H1 (cell line): ENCODE data around the gene RBM25. TPM values are rescaled to one million over a fixed set of nuclear protein-coding genes. Genes with fewer than 3 reads are reported as not detected.

ENCODE experiments used
- CTCF ChIA-PET: fragments of 300-600 bp; sonication (Branson Sonifier 250); formaldehyde crosslinking; loops from one replicate; lab custom pipeline; 2021; ENCODE audit not compliant: partially characterized antibody; lab: Charles Lee
- POLR2A ChIA-PET: fragments of 300-600 bp; sonication (Branson Sonifier 250); formaldehyde crosslinking; loops from one replicate; lab custom pipeline; 2021; ENCODE audit warnings: inconsistent platforms; ENCODE audit not compliant: partially characterized antibody; lab: Charles Lee
- DNase-seq, 2 experiments: peaks; one replicate each; pipeline versions ENCODE4 v3.0.0 to v3.0.0-alpha.2; 2010 to 2022; ENCODE audit warnings: low spot score in 2 of 2, low read depth in 1 of 2, mixed read lengths in 1 of 2
- FAIRE-seq: peaks from 2 replicates; lab custom pipeline; 2011; peaks lifted over from hg19 to GRCh38; lab: Jason Lieb, UNC
- H2AFZ ChIP-seq: 2 replicates; pipeline ENCODE4 v1.8.1; 2012; ENCODE audit warnings: low read length, inconsistent platforms
- H2AK5ac ChIP-seq: 2 replicates; pipeline ENCODE4 v1.6.1; 2013; ENCODE audit warnings: low read depth, low read length
- H2BK120ac ChIP-seq: replicated peaks from 2 replicates; pipeline ENCODE3; 2013; ENCODE audit warnings: low read depth, low read length, inconsistent platforms
- H2BK12ac ChIP-seq: 2 replicates; pipeline ENCODE4 v1.6.1; 2013; ENCODE audit warnings: low read depth, low read length
- H2BK15ac ChIP-seq: 2 replicates; pipeline ENCODE4 v1.6.1; 2013; ENCODE audit warnings: low read length
- H2BK20ac ChIP-seq: 2 replicates; pipeline ENCODE4 v1.6.1; 2013; ENCODE audit warnings: low read length
- H2BK5ac ChIP-seq: 2 replicates; pipeline ENCODE4 v1.6.1; 2013; ENCODE audit warnings: low read depth, low read length
- H3K14ac ChIP-seq: 2 replicates; pipeline ENCODE4 v1.6.1; 2013; ENCODE audit warnings: inconsistent platforms; ENCODE audit not compliant: insufficient read length
- H3K18ac ChIP-seq: 2 replicates; pipeline ENCODE4 v1.6.1; 2013; ENCODE audit warnings: low read length; ENCODE audit errors: extremely low read depth
- H3K23ac ChIP-seq: 2 replicates; pipeline ENCODE4 v1.6.1; 2013; ENCODE audit warnings: inconsistent platforms; ENCODE audit not compliant: insufficient read length
- H3K23me2 ChIP-seq: 2 replicates; pipeline ENCODE4 v1.6.1; 2013; ENCODE audit warnings: low read depth, low read length
- H3K27ac ChIP-seq: 2 replicates; pipeline ENCODE4 v1.6.1; 2011; ENCODE audit warnings: low read depth, low read length, inconsistent platforms
- H3K27me3 ChIP-seq, 4 experiments: replicated peaks in 1 of 4; 1 replicate in 1 of 4; 2 replicates in 3 of 4; pipeline versions ENCODE4 v1.6.1 to v1.8.1; 2011 to 2013; ENCODE audit warnings: low read length in 3 of 4, mild to moderate bottlenecking in 3 of 4, inconsistent platforms in 2 of 4, mixed read lengths in 2 of 4, moderate library complexity in 1 of 4; ENCODE audit not compliant: control insufficient read depth in 3 of 4, insufficient read depth in 3 of 4; ENCODE audit errors: extremely low read depth in 1 of 4
- H3K36me3 ChIP-seq, 4 experiments: 2 replicates each; pipeline versions ENCODE4 v1.6.1 to v1.8.1; 2011 to 2013; ENCODE audit warnings: mild to moderate bottlenecking in 4 of 4, low read length in 3 of 4, moderate library complexity in 2 of 4, control low read depth in 1 of 4, inconsistent platforms in 1 of 4; ENCODE audit not compliant: insufficient read depth in 4 of 4, control insufficient read depth in 2 of 4
- H3K4ac ChIP-seq: replicated peaks from 2 replicates; pipeline ENCODE3; 2013; ENCODE audit warnings: low read length, low read depth, mixed read lengths, inconsistent platforms; ENCODE audit not compliant: insufficient read length
- H3K4me1 ChIP-seq, 4 experiments: replicated peaks in 1 of 4; 1 replicate in 1 of 4; 2 replicates in 3 of 4; pipeline versions ENCODE4 v1.6.1 to v1.8.1; 2011 to 2013; ENCODE audit warnings: low read length in 3 of 4, inconsistent platforms in 2 of 4, mixed read lengths in 1 of 4; ENCODE audit not compliant: insufficient read depth in 4 of 4, control insufficient read depth in 3 of 4
- H3K4me2 ChIP-seq, 2 experiments: 2 replicates each; pipeline versions ENCODE4 v1.6.1 to v1.8.1; 2011 to 2013; ENCODE audit warnings: low read depth in 2 of 2, low read length in 2 of 2, control low read depth in 1 of 2, inconsistent platforms in 1 of 2, mild to moderate bottlenecking in 1 of 2; ENCODE audit not compliant: insufficient read depth in 1 of 2
- H3K4me3 ChIP-seq, 4 experiments: fragments of 200-600, 300-600 bp in 1 of 4; sonication (generic), shearing (Covaris generic), sonication (Bioruptor Twin) in 1 of 4; 2 replicates each; pipeline versions ENCODE4 v1.5.1 to v1.8.1; 2011 to 2016; ENCODE audit warnings: low read length in 4 of 4, low read depth in 3 of 4, control low read depth in 2 of 4, inconsistent platforms in 2 of 4, mild to moderate bottlenecking in 2 of 4, mixed read lengths in 1 of 4, moderate library complexity in 1 of 4; ENCODE audit not compliant: insufficient read depth in 2 of 4; ENCODE audit errors: extremely low read depth in 1 of 4
- H3K56ac ChIP-seq: replicated peaks from 2 replicates; pipeline ENCODE3; 2013; ENCODE audit warnings: low read depth, mild to moderate bottlenecking, mixed read lengths, low read length, inconsistent platforms; ENCODE audit not compliant: insufficient read length
- H3K79me1 ChIP-seq: 2 replicates; pipeline ENCODE4 v1.6.1; 2013; ENCODE audit warnings: low read depth, low read length, control low read depth
- H3K79me2 ChIP-seq, 2 experiments: 2 replicates each; pipeline versions ENCODE4 v1.6.1 to v1.8.1; 2012 to 2013; ENCODE audit warnings: low read length in 2 of 2, mild to moderate bottlenecking in 2 of 2, inconsistent platforms in 1 of 2; ENCODE audit not compliant: insufficient read depth in 2 of 2, control insufficient read depth in 1 of 2
- H3K9ac ChIP-seq, 4 experiments: replicated peaks in 1 of 4; 1 replicate in 1 of 4; 2 replicates in 3 of 4; pipeline versions ENCODE4 v1.6.1 to v1.8.1; 2011 to 2013; ENCODE audit warnings: low read depth in 3 of 4, low read length in 3 of 4, control low read depth in 2 of 4, mild to moderate bottlenecking in 2 of 4, moderate library complexity in 2 of 4, inconsistent platforms in 1 of 4; ENCODE audit errors: extremely low read depth in 1 of 4
- H3K9me3 ChIP-seq, 2 experiments: 2 replicates each; pipeline versions ENCODE4 v1.6.1 to v1.8.1; 2012 to 2013; ENCODE audit warnings: mild to moderate bottlenecking in 2 of 2, moderate library complexity in 2 of 2, control low read depth in 1 of 2, inconsistent platforms in 1 of 2, low read depth in 1 of 2, low read length in 1 of 2, mixed read lengths in 1 of 2; ENCODE audit not compliant: insufficient read depth in 2 of 2
- H4K20me1 ChIP-seq, 2 experiments: replicated peaks in 1 of 2; 2 replicates each; pipeline versions ENCODE3 to v1.8.1; 2011 to 2013; ENCODE audit warnings: inconsistent platforms in 2 of 2, low read length in 2 of 2, mild to moderate bottlenecking in 1 of 2; ENCODE audit not compliant: insufficient read depth in 2 of 2, control insufficient read depth in 1 of 2
- H4K5ac ChIP-seq: 2 replicates; pipeline ENCODE4 v1.6.1; 2013; ENCODE audit warnings: low read length, low read depth, mixed read lengths, inconsistent platforms; ENCODE audit not compliant: insufficient read length
- H4K8ac ChIP-seq: 2 replicates; pipeline ENCODE4 v1.8.0; 2013; ENCODE audit warnings: mild to moderate bottlenecking, moderate library complexity, low read length, inconsistent platforms; ENCODE audit not compliant: insufficient read depth; ENCODE audit errors: extremely low read depth
- H4K91ac ChIP-seq: replicated peaks from 2 replicates; pipeline ENCODE3; 2013; ENCODE audit warnings: low read length, mixed read lengths, inconsistent platforms; ENCODE audit not compliant: insufficient read length
- CBX8 ChIP-seq: fragments of 300-800, 300-1000 bp; sonication (generic); IDR thresholded peaks from 2 replicates; pipeline ENCODE4 v1.7.1; 2016; ENCODE audit warnings: low read depth, low read length, borderline replicate concordance
- RAD21 ChIP-seq, 2 experiments: IDR thresholded peaks in 1 of 2; conservative IDR thresholded peaks in 1 of 2; 2 replicates each; pipeline ENCODE4 v1.6.1; 2011; ENCODE audit warnings: low read depth in 2 of 2, low read length in 2 of 2, improper control_type of control experiment in 1 of 2, inconsistent platforms in 1 of 2, mild to moderate bottlenecking in 1 of 2, moderate library complexity in 1 of 2
- SRF ChIP-seq: IDR thresholded peaks from 2 replicates; pipeline ENCODE4 v1.6.1; 2011; ENCODE audit warnings: mild to moderate bottlenecking, low read depth, low read length, moderate library complexity
- WGBS, 2 experiments: shearing (Covaris generic) in 1 of 2; methylation state at CpG; one replicate each; pipeline versions ENCODE4 v1.1.6 to v1.1.7; 2013 to 2015; ENCODE audit warnings: low lambda C conversion rate in 2 of 2, mixed read lengths in 2 of 2, inconsistent platforms in 1 of 2, low coverage in 1 of 2, missing lambda C conversion rate in 1 of 2; ENCODE audit not compliant: insufficient replicate concordance in 2 of 2, insufficient coverage in 1 of 2, insufficient read length in 1 of 2; ENCODE audit errors: extremely low coverage in 1 of 2, missing lambda C conversion rate in 1 of 2; 5-methylcytosine and 5-hydroxymethylcytosine counted together
- polyA plus RNA-seq, 7 experiments: library from polyadenylated mRNA; depleted of rRNA in 3 of 7; stranded (reverse) in 5 of 7; unstranded in 2 of 7; fragments of >200 nt in 5 of 7; fragments of 200-250 nt in 2 of 7; gene quantifications; 1 replicate in 5 of 7; 2 replicates in 1 of 7; 4 replicates in 1 of 7; pipeline versions ENCODE4 v1.2.1 to v1.2.3, GENCODE V29; 2011 to 2013; ENCODE audit warnings: missing spikeins in 2 of 7, mixed read lengths in 2 of 7
- total RNA-seq: library from RNA; stranded (reverse); fragmentation: NEBNext Ultra II Directional; extraction: Animal tissue kit (Norgen Biotek cat#: 25700); gene quantifications from 2 replicates; pipeline ENCODE4 v1.2.1, GENCODE V29; 2021

Gene RBM25
- total and polyA plus RNA-seq, 2 of the 8 experiments (the other 6 are each of a cell fraction or from before 2014, with no cell fraction given) = 25.6 to 134 TPM

- Histone ChIP-seq H4K8ac (no peak overlapping the region), H3K14ac (no peak overlapping the region), H3K56ac (no peak overlapping the region), H4K5ac (no peak overlapping the region), H2BK20ac (no peak overlapping the region), H4K20me1 (peaks cover 7% of the 10 kb centered on the region in 2 experiments), H3K79me1 (no peaks in the 10 kb centered on the region), H3K9me3 (no peaks in the 10 kb centered on the region; a peak in 1 of 4 replicates), H3K4me1 (no peaks in the 10 kb centered on the region), H2BK5ac (no peak overlapping the region), H4K91ac (no peak overlapping the region), H3K36me3 (peaks cover 40 to 88% (median 74%) of the 10 kb centered on the region in 4 experiments), H3K23me2 (no peaks in the 10 kb centered on the region), H2AFZ (no peak overlapping the region), H2BK15ac (no peak overlapping the region), H3K18ac (no peak overlapping the region), H3K4me2 (no peak overlapping the region), H3K4me3 (no peak overlapping the region), H3K79me2 (peaks cover 0 to 10% of the 10 kb centered on the region in 2 experiments; a peak in 1 of 4 replicates), H2BK12ac (no peak overlapping the region), H3K27me3 (no peaks in the 10 kb centered on the region), H3K23ac (no peak overlapping the region), H3K9ac (no peak overlapping the region), H2BK120ac (no peak overlapping the region), H3K4ac (no peak overlapping the region), H3K27ac (no peak overlapping the region), H2AK5ac (no peak overlapping the region)
- FAIRE-seq = no peak
- CTCF ChIA-PET = interaction anchor here (0.8 to 1.0 kb wide), 3 partner anchors 16 to 57 kb away, joined by 3 read pairs; no protein-coding TSS in a partner anchor
- 85% methylated on average over 6 of the region's 6 CpGs; no CpG with 5 or more reads in 1 of the 2 experiments for WGBS, 2 experiments
- DNase-seq = no peak
- POLR2A ChIA-PET = interaction anchor here (0.8 to 1.8 kb wide), 8 partner anchors 10 to 88 kb away, joined by 3 to 9 read pairs (median 5); partner anchors contain the start of genes PSEN1 and RBM25
- TF ChIP-seq RAD21 (IDR thresholded peaks at IDR 0.05 in 1 of 2, conservative IDR thresholded peaks at IDR 0.05 in 1 of 2; ENCODE audit: low read depth in 2 of 2, low read length in 2 of 2) = no peak
- TF ChIP-seq SRF = no peak
- TF ChIP-seq CBX8 = no peak
Measured at GRCh38 chr14:73116079-73116665, 57.8 kb downstream of the RBM25 start.
